ENCODE measurements around the gene CXCL6. TPM values are rescaled to one million over a fixed set of nuclear protein-coding genes. Genes with fewer than 3 reads are reported as not detected.

The CXCL6 gene
- total RNA-seq, 1 donor from 2014 or later: 3.4 TPM

DNA sequence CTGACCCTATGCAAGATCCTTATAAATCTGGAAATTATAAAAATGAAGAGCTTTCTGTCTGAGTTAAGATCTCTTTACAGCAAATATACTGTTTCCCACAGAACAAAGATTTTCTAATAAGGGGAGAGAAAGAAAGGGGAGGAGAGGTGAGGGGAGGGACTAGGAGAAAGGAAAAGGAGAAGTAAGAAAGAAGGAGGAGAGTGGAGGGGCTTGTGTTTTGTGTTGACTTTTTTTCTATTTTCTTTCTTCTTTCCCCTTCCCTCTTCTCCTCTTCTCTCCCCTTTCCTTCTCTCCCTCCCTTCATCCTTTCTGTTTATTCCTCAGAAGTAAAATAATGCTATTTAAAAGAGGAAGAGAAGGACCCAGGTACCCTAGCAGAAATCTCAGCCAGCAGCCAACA lies 6.2 kb downstream of the CXCL6 start:
- DNase-seq (ENCODE audit: low spot score): no peak

GRCh38 chr4:73843369-73843768 lies 6.9 kb downstream of the CXCL6 start:
- no peak for DNase-seq (ENCODE audit: low spot score)

- no peak for DNase-seq (ENCODE audit: low spot score)
These were observed 7.9 kb downstream of the CXCL6 start for GRCh38 chr4:73844345-73844744.

DNA sequence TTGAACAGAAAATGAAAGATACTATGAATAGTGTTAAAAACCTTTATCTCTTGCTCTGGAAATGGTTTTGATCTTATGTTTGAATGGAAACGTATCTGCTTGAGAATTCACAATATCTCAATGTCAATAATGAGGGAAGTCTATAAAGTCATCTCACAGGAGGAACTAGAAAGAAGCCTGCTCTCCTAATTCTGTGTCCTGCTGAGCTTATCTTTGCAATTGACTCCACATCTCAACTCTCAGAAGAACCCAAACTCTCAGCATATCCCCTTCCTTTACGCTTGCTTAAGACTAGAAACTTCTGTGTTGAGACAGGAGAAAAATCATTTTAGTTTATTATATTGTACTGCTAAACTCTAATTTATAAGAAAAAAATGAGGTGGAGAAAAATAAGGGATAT lies 8.3 kb downstream of the CXCL6 start:
- DNase-seq (ENCODE audit: low spot score): no peak

- no peak for DNase-seq (ENCODE audit: low spot score)
These were observed 11.2 kb downstream of the CXCL6 start for GRCh38 chr4:73847526-73848182.

DNA sequence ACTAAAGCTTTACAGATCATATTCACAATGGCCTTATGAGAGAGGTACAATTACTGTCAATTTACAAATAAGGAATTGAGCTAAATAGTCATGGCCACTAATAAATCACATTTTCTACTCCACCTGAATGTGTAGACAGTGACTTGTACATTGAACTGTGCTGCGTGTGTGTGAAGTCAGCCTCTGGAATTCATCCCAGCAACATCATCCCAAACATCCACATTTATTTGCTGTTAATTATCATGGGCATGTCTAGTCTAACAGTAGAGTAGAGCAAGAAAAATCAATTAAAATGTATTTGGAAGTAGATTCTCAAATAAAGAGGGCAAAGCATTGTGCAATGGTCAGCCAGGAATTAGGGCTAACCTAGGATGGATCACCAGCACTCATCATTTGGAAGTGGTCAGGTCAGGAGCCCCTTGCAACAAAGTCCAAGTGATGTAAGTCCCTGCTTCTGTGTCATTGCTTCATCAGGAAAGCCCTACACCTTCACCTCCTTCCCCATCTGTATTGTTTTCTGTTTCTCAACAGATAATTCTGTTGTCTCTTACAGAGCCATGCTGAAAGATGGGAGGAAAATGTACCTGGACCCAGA lies 11.8 kb downstream of the CXCL6 start:
- DNase-seq (ENCODE audit: low spot score): no peak

GRCh38 chr4:73850261-73850970 lies 13.9 kb downstream of the CXCL6 start:
- DNase-seq (ENCODE audit: low spot score): no peak

GRCh38 chr4:73851293-73851692 lies 14.8 kb downstream of the CXCL6 start:
- DNase-seq (ENCODE audit: low spot score): no peak

DNA sequence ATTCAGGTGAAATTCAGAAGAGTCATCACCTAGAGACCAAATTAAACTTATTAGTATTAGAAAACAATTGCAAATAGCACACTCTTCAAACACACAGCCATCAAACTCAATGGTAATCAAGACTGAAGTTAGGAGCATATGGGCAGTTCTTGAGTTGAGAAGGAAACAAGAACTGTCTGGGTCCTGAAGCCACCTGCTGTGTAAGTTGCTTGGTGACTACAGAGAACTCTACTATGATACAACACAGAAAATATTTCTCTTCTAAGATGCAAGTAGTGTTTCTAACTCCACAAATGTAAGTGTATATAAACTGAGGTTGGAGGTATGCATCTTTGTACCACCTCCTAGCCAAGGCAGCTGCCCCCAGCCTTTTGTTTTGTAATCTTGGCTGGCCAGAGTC lies 16.3 kb downstream of the CXCL6 start:
- DNase-seq (ENCODE audit: low spot score): no peak

- DNase-seq (ENCODE audit: low spot score): no peak
These were observed 16.8 kb downstream of the CXCL6 start, which contains the start of gene PF4V1 for GRCh38 chr4:73853246-73853704. PF4V1 (plus strand) TSS chr4:73853296; CDS start chr4:73853363, 67 bp downstream.

- DNase-seq (ENCODE audit: low spot score): no peak
These were observed 17.4 kb downstream of the CXCL6 start for GRCh38 chr4:73853718-73854473.

GRCh38 chr4:73855406-73855805 lies 18.9 kb downstream of the CXCL6 start:
- DNase-seq (ENCODE audit: low spot score): no peak

DNA sequence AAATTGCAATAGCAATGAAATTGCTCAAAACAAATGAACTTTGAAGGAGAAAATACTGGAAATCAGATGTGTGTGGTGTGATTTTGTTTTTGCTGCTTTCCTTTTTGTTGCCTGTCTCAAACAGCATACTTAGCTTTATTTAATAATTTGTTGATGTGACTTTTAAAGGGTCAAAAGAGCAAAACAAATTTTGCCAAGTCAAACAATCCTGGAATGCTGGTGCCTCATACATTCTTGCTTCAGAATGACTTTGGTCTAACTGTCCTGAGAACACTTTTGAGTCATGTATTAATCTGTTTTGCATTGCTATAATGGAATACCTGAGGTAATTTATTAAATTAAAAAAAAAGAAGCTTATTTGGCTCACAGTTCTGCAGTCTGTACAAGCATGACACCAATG lies 20.0 kb downstream of the CXCL6 start:
- DNase-seq (ENCODE audit: low spot score): no peak

- DNase-seq (ENCODE audit: low spot score): no peak
These were observed 23.2 kb downstream of the CXCL6 start for GRCh38 chr4:73859614-73860088.

DNA sequence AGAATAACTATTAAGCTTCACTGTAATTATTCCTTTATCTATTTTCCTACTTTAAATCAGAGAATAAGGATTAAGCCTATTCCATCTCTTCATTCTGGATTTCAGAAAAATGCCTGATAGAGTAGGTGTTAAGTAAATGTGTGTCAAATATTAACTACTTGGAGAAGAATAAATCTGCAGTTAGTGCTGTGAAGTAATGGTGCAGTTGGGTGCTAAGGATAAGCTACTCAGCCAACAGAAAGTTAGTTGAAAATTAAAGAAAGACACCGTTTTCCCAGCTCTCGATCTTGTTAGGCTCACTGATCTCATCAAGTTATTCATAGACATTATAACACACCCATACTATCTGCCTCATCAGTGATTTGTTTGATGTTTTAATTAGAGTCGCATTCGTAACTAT lies 23.7 kb downstream of the CXCL6 start:
- DNase-seq (ENCODE audit: low spot score): no peak

GRCh38 chr4:73860917-73861316 lies 24.4 kb downstream of the CXCL6 start:
- DNase-seq (ENCODE audit: low spot score): no peak

DNA sequence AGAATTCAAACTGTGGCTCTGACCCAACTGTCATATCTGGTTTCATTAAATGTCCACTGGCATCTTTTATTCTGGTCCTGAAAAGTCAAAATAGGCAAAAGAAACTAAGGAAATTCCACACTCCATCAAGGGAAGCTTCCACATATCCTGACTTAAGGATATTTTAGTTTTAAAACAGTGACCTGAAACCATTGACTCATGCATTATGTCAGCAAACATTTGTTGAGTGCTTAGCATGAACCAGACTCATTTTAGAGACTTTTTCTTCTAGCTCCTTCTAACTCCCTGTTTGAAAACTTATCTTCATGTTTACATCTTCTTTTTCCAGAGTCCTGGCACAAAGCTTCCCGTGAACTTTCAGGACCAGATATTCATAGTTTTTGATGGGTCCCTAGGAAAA lies 25.8 kb downstream of the CXCL6 start:
- DNase-seq (ENCODE audit: low spot score): no peak

- no peak for DNase-seq (ENCODE audit: low spot score)
These were observed 27.9 kb downstream of the CXCL6 start for GRCh38 chr4:73864365-73864764.

DNA sequence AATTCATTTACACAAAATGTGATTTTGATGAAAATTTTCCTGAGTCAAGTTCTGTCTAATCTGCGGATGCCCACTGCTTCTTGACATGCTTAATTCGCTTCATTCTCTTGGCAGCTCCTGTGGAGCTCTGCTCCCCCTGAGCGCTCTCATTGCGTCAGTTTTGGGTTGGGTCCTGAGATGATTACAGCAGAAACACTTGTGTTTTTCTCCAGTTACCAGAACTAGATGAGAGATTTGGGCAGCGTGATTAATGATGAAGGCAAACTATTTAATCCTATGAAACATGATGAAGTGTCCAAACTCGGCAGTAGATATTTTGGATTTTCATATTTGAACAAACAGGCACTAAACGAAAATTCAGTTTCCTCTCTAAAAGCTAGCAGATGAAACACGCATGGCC lies 28.5 kb downstream of the CXCL6 start:
- no peak for DNase-seq (ENCODE audit: low spot score)

GRCh38 chr4:73865431-73866096 lies 29.1 kb downstream of the CXCL6 start:
- no peak for DNase-seq (ENCODE audit: low spot score)

- DNase-seq (ENCODE audit: low spot score): no peak
These were observed 29.8 kb downstream of the CXCL6 start for GRCh38 chr4:73866246-73866645.

DNA sequence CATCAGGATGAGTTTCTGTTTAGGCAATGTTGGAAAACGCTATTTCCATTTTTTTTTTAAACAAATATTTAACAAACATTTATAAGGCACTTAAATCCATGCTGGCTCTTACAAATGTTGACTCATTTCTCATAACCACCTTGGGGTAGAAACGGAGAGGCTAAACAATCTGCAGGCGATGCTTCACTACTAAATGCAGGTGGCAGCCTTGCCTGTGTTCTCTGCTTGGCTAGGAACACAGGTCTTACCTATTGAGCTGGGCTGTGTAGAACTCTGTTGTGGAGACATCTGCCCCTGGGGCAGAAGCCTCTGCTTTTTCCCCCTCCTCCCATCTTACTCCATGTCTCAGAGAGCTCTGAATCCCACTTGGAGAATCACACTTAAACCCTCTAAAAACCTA lies 31.3 kb downstream of the CXCL6 start:
- DNase-seq (ENCODE audit: low spot score): no peak
